ENCODE results near the gene BCL7A.

The BCL7A gene

GRCh38 chr12:122003651-122004611 is 17.8 kb upstream of the BCL7A start:
- Histone ChIP-seq H3K9me3 (ENCODE audit: control insufficient read depth, insufficient read depth, low read depth, low read length) (peaks cover 4% of the 10 kb centered on the region; the same call in 1 of the 2 replicates), H3K27me3 (ENCODE audit: control insufficient read depth, insufficient read depth, low read length) (no peaks in the 10 kb centered on the region), H3K27ac (ENCODE audit: low read depth, low read length) (no peak overlapping the region), H3K4me1 (ENCODE audit: control insufficient read depth, insufficient read depth, low read length) (no peaks in the 10 kb centered on the region), H3K4me3 (ENCODE audit: low read depth, low read length) (no peak overlapping the region), H3K9ac (ENCODE audit: low read length) (no peak overlapping the region), H3K36me3 (ENCODE audit: control insufficient read depth, insufficient read depth, low read length) (no peaks in the 10 kb centered on the region)

GRCh38 chr12:122004633-122005071 is 17.0 kb upstream of the BCL7A start:
- Histone ChIP-seq H3K4me1 (ENCODE audit: control insufficient read depth, insufficient read depth, low read length) (no peaks in the 10 kb centered on the region), H3K36me3 (ENCODE audit: control insufficient read depth, insufficient read depth, low read length) (no peaks in the 10 kb centered on the region), H3K27ac (ENCODE audit: low read depth, low read length) (no peak overlapping the region), H3K9me3 (ENCODE audit: control insufficient read depth, insufficient read depth, low read depth, low read length) (no peaks in the 10 kb centered on the region), H3K27me3 (ENCODE audit: control insufficient read depth, insufficient read depth, low read length) (no peaks in the 10 kb centered on the region), H3K4me3 (ENCODE audit: low read depth, low read length) (no peak overlapping the region), H3K9ac (ENCODE audit: low read length) (no peak overlapping the region)

GRCh38 chr12:122005252-122005776 is 16.4 kb upstream of the BCL7A start:
- H3K9me3 ChIP-seq (ENCODE audit: control insufficient read depth, insufficient read depth, low read depth, low read length) = no peaks in the 10 kb centered on the region
- no peak overlapping the region for H3K27ac ChIP-seq (ENCODE audit: low read depth, low read length)
- no peaks in the 10 kb centered on the region for H3K27me3 ChIP-seq (ENCODE audit: control insufficient read depth, insufficient read depth, low read length)
- no peaks in the 10 kb centered on the region for H3K36me3 ChIP-seq (ENCODE audit: control insufficient read depth, insufficient read depth, low read length)
- H3K4me3 ChIP-seq (ENCODE audit: low read depth, low read length) = no peak overlapping the region
- no peaks in the 10 kb centered on the region for H3K4me1 ChIP-seq (ENCODE audit: control insufficient read depth, insufficient read depth, low read length)
- H3K9ac ChIP-seq (ENCODE audit: low read length) = no peak overlapping the region

- Histone ChIP-seq H3K27ac (ENCODE audit: low read depth, low read length) (no peak overlapping the region), H3K4me1 (ENCODE audit: control insufficient read depth, insufficient read depth, low read length) (no peaks in the 10 kb centered on the region), H3K4me3 (ENCODE audit: low read depth, low read length) (no peak overlapping the region), H3K9ac (ENCODE audit: low read length) (no peak overlapping the region), H3K27me3 (ENCODE audit: control insufficient read depth, insufficient read depth, low read length) (no peaks in the 10 kb centered on the region), H3K36me3 (ENCODE audit: control insufficient read depth, insufficient read depth, low read length) (no peaks in the 10 kb centered on the region), H3K9me3 (ENCODE audit: control insufficient read depth, insufficient read depth, low read depth, low read length) (no peaks in the 10 kb centered on the region)
Measured at GRCh38 chr12:122006186-122006926, 15.3 kb upstream of the BCL7A start.

- Histone ChIP-seq H3K36me3 (ENCODE audit: control insufficient read depth, insufficient read depth, low read length) (no peaks in the 10 kb centered on the region), H3K27ac (ENCODE audit: low read depth, low read length) (no peak overlapping the region), H3K4me3 (ENCODE audit: low read depth, low read length) (no peak overlapping the region), H3K4me1 (ENCODE audit: control insufficient read depth, insufficient read depth, low read length) (no peaks in the 10 kb centered on the region), H3K27me3 (ENCODE audit: control insufficient read depth, insufficient read depth, low read length) (no peaks in the 10 kb centered on the region), H3K9me3 (ENCODE audit: control insufficient read depth, insufficient read depth, low read depth, low read length) (0 out of 2 replicates have a peak, but pooled peaks cover 3% of the 10 kb centered on the region), H3K9ac (ENCODE audit: low read length) (no peak overlapping the region)
Measured at GRCh38 chr12:122009741-122010140, 11.9 kb upstream of the BCL7A start.

GRCh38 chr12:122012184-122012583 is 9.5 kb upstream of the BCL7A start:
- Histone ChIP-seq H3K4me3 (ENCODE audit: low read depth, low read length) (no peak overlapping the region), H3K9ac (ENCODE audit: low read length) (no peak overlapping the region), H3K27me3 (ENCODE audit: control insufficient read depth, insufficient read depth, low read length) (no peaks in the 10 kb centered on the region), H3K36me3 (ENCODE audit: control insufficient read depth, insufficient read depth, low read length) (no peaks in the 10 kb centered on the region), H3K9me3 (ENCODE audit: control insufficient read depth, insufficient read depth, low read depth, low read length) (0 out of 2 replicates have a peak, but pooled peaks cover 3% of the 10 kb centered on the region), H3K4me1 (ENCODE audit: control insufficient read depth, insufficient read depth, low read length) (no peaks in the 10 kb centered on the region), H3K27ac (ENCODE audit: low read depth, low read length) (no peak overlapping the region)

- no peaks in the 10 kb centered on the region for H3K4me1 ChIP-seq (ENCODE audit: control insufficient read depth, insufficient read depth, low read length)
Measured at GRCh38 chr12:122013136-122013535, 8.5 kb upstream of the BCL7A start.

GRCh38 chr12:122013791-122014590 is 7.7 kb upstream of the BCL7A start:
- H3K9me3 ChIP-seq (ENCODE audit: control insufficient read depth, insufficient read depth, low read depth, low read length) = peaks cover 8% of the 10 kb centered on the region; the same call in 1 of the 2 replicates
- H3K4me3 ChIP-seq (ENCODE audit: low read depth, low read length) = no peak overlapping the region
- H3K27ac ChIP-seq (ENCODE audit: low read depth, low read length) = no peak overlapping the region
- no peak overlapping the region for H3K9ac ChIP-seq (ENCODE audit: low read length)
- H3K27me3 ChIP-seq (ENCODE audit: control insufficient read depth, insufficient read depth, low read length) = no peaks in the 10 kb centered on the region
- no peaks in the 10 kb centered on the region for H3K36me3 ChIP-seq (ENCODE audit: control insufficient read depth, insufficient read depth, low read length)
- no peaks in the 10 kb centered on the region for H3K4me1 ChIP-seq (ENCODE audit: control insufficient read depth, insufficient read depth, low read length)

More at GRCh38 chr12:122013136-122013535, 8.5 kb upstream of the BCL7A start:
- H3K9me3 ChIP-seq (ENCODE audit: control insufficient read depth, insufficient read depth, low read depth, low read length) = peaks cover 4% of the 10 kb centered on the region; the same call in 1 of the 2 replicates
- no peaks in the 10 kb centered on the region for H3K27me3 ChIP-seq (ENCODE audit: control insufficient read depth, insufficient read depth, low read length)
- H3K4me3 ChIP-seq (ENCODE audit: low read depth, low read length) = no peak overlapping the region
- H3K27ac ChIP-seq (ENCODE audit: low read depth, low read length) = no peak overlapping the region
- H3K9ac ChIP-seq (ENCODE audit: low read length) = no peak overlapping the region
- no peaks in the 10 kb centered on the region for H3K36me3 ChIP-seq (ENCODE audit: control insufficient read depth, insufficient read depth, low read length)

GRCh38 chr12:122014781-122015180 is 6.9 kb upstream of the BCL7A start:
- Histone ChIP-seq H3K27me3 (ENCODE audit: control insufficient read depth, insufficient read depth, low read length) (peaks cover 5% of the 10 kb centered on the region; the same call in 1 of the 2 replicates), H3K9me3 (ENCODE audit: control insufficient read depth, insufficient read depth, low read depth, low read length) (peaks cover 8% of the 10 kb centered on the region; the same call in 1 of the 2 replicates), H3K27ac (ENCODE audit: low read depth, low read length) (no peak overlapping the region), H3K4me3 (ENCODE audit: low read depth, low read length) (no peak overlapping the region), H3K9ac (ENCODE audit: low read length) (no peak overlapping the region), H3K4me1 (ENCODE audit: control insufficient read depth, insufficient read depth, low read length) (no peaks in the 10 kb centered on the region), H3K36me3 (ENCODE audit: control insufficient read depth, insufficient read depth, low read length) (no peaks in the 10 kb centered on the region)

GRCh38 chr12:122018457-122018856 is 3.2 kb upstream of the BCL7A start:
- Histone ChIP-seq H3K9ac (ENCODE audit: low read length) (no peak overlapping the region), H3K4me3 (ENCODE audit: low read depth, low read length) (no peak overlapping the region), H3K27ac (ENCODE audit: low read depth, low read length) (no peak overlapping the region), H3K4me1 (ENCODE audit: control insufficient read depth, insufficient read depth, low read length) (peaks cover 10% of the 10 kb centered on the region; the same call in 1 of the 2 replicates), H3K36me3 (ENCODE audit: control insufficient read depth, insufficient read depth, low read length) (no peaks in the 10 kb centered on the region), H3K9me3 (ENCODE audit: control insufficient read depth, insufficient read depth, low read depth, low read length) (peaks cover 6% of the 10 kb centered on the region; the same call in 1 of the 2 replicates), H3K27me3 (ENCODE audit: control insufficient read depth, insufficient read depth, low read length) (peaks cover 20% of the 10 kb centered on the region)
